Panc1 (cell line): ENCODE measurements around the gene SEC11A. TPM values are rescaled to one million over a fixed set of nuclear protein-coding genes. Genes with fewer than 3 reads are reported as not detected.
"Not testable (repeated sequence)": the region's sequence is repeated elsewhere in the genome, so short reads cannot be mapped to it uniquely, and the experiment has no call there.

ENCODE experiments used
- ATAC-seq: fragments of 200-7000 bp; cut with Tn5 transposase; 2 replicates; pipeline ENCODE4 v1.9.1; 2020; ENCODE audit warnings: mild to moderate bottlenecking, moderate library complexity
- BruUV-seq: library from RNA; stranded (reverse); fragments of 400-500 nt; replicated peaks from 2 replicates; lab custom pipeline; 2021; lab: Mats Ljungman, UMichigan
- CTCF ChIA-PET: fragments of 300-600 bp; sonication (Branson Sonifier 250); formaldehyde crosslinking; loops from one replicate; lab custom pipeline; 2022; ENCODE audit warnings: antibody characterized with exemption; lab: Charles Lee
- POLR2A ChIA-PET: fragments of 300-600 bp; sonication (Branson Sonifier 250); formaldehyde crosslinking; loops from one replicate; lab custom pipeline; 2022; ENCODE audit warnings: antibody characterized with exemption; lab: Charles Lee
- DNase-seq: peaks from one replicate; pipeline ENCODE4 v3.0.0-alpha.2; 2010; ENCODE audit warnings: low read depth, low spot score
- H3K27ac ChIP-seq: 2 replicates; pipeline ENCODE4 v1.5.1; 2011; ENCODE audit warnings: mild to moderate bottlenecking, low read length, inconsistent platforms
- H3K27me3 ChIP-seq: fragments of 200-500 bp; sonication (Bioruptor generic); 2 replicates; pipeline ENCODE4 v1.6.0; 2014; ENCODE audit warnings: low read length, inconsistent platforms; ENCODE audit not compliant: control insufficient read depth, insufficient read depth
- H3K36me3 ChIP-seq: fragments of 200-500 bp; sonication (Bioruptor generic); 2 replicates; pipeline ENCODE4 v1.5.1; 2014; ENCODE audit warnings: inconsistent platforms, mild to moderate bottlenecking, low read length, moderate library complexity; ENCODE audit not compliant: control insufficient read depth, insufficient read depth
- H3K4me1 ChIP-seq: 2 replicates; pipeline ENCODE4 v1.5.1; 2011; ENCODE audit warnings: inconsistent platforms, mild to moderate bottlenecking, low read length, moderate library complexity; ENCODE audit not compliant: control insufficient read depth, insufficient read depth
- H3K4me3 ChIP-seq, 2 experiments: 2 replicates each; pipeline ENCODE4 v1.5.1; 2011 to 2012; ENCODE audit warnings: low read depth in 2 of 2, low read length in 2 of 2, mild to moderate bottlenecking in 2 of 2, inconsistent platforms in 1 of 2, moderate library complexity in 1 of 2
- H3K9me3 ChIP-seq: fragments of 200-500 bp; sonication (Bioruptor generic); 2 replicates; pipeline ENCODE4 v1.5.1; 2014; ENCODE audit warnings: low read depth, mild to moderate bottlenecking, inconsistent platforms, low read length, moderate library complexity; ENCODE audit not compliant: control insufficient read depth, insufficient read depth
- CTCF ChIP-seq: fragments of 450-650 bp; IDR thresholded peaks from 2 replicates; pipeline ENCODE4 v1.5.1; 2017; ENCODE audit warnings: mild to moderate bottlenecking
- POLR2AphosphoS5 ChIP-seq: IDR thresholded peaks from 2 replicates; pipeline ENCODE4 v1.6.1; 2012; ENCODE audit warnings: mild to moderate bottlenecking, low read depth, low read length, moderate library complexity
- REST ChIP-seq, 2 experiments: IDR thresholded peaks; 2 replicates each; pipeline ENCODE4 v1.6.1; 2011 to 2012; ENCODE audit warnings: low read depth in 2 of 2, control low read depth in 1 of 2, low read length in 1 of 2, mild to moderate bottlenecking in 1 of 2, moderate library complexity in 1 of 2; ENCODE audit not compliant: insufficient read depth in 1 of 2
- SIN3A ChIP-seq: IDR thresholded peaks from 2 replicates; pipeline ENCODE4 v1.6.1; 2012; ENCODE audit warnings: low read depth, mild to moderate bottlenecking, low read length, moderate library complexity, borderline replicate concordance; ENCODE audit not compliant: insufficient read depth
- TCF7L2 ChIP-seq: IDR thresholded peaks from 2 replicates; pipeline ENCODE4 v1.6.1; 2011; ENCODE audit warnings: mild to moderate bottlenecking, low read depth, low read length, inconsistent platforms
- in situ Hi-C: cut with HindIII; loops from 2 replicates; pipeline ENCODE4 v1.10.0; 2016; ENCODE audit warnings: low sequenced_read_pairs, low pct_unique_long_range_greater_than_20kb
- intact Hi-C: fragments of 100-400 bp; cut with micrococcal nuclease; formaldehyde crosslinking; loops from one replicate; pipeline ENCODE4 v1.10.0; 2022; ENCODE audit not compliant: unreplicated experiment
- total RNA-seq: library from RNA; stranded (reverse); gene quantifications from one replicate; pipeline ENCODE4 v1.2.1, GENCODE V29; 2021; ENCODE audit not compliant: unreplicated experiment

SEC11A gene
- total RNA-seq, 1 experiment from 2014 or later, result 164 TPM

- POLR2A ChIA-PET, result interaction anchor here (0.7 kb wide), 1 partner anchor 284 kb away, joined by 8 read pairs; no protein-coding TSS in a partner anchor
- no TSS peak for BruUV-seq
- Histone ChIP-seq H3K9me3 (no peaks in the 10 kb centered on the region), H3K27me3 (no peaks in the 10 kb centered on the region), H3K27ac (0 out of 2 replicates have a peak overlapping the region, but pooled peaks have one; percentile 34), H3K36me3 (no peaks in the 10 kb centered on the region; the same call in 1 of the 2 replicates), H3K4me1 (peaks cover 30% of the 10 kb centered on the region), H3K4me3 (no peak overlapping the region)
- in situ Hi-C loops, result no loop called here
- CTCF ChIA-PET, result interaction anchor here (0.6 to 0.7 kb wide), 2 partner anchors 94 to 125 kb away, joined by 4 to 7 read pairs; partner anchors contain the start of gene NMB
- no peak for DNase-seq
- intact Hi-C loops, result no loop called here
- TF ChIP-seq SIN3A, result no peak
- no peak for TF ChIP-seq CTCF
- TF ChIP-seq POLR2AphosphoS5, result no peak
- no peak for TF ChIP-seq TCF7L2
- TF ChIP-seq REST (IDR thresholded peaks at IDR 0.05; ENCODE audit: insufficient read depth in 1 of 2, low read depth in 2 of 2, low read length in 1 of 2), result no peak
- no peak for ATAC-seq
These were observed 36.3 kb upstream of the SEC11A start for GRCh38 chr15:84752195-84752594.

GRCh38 chr15:84751721-84752120 lies 35.8 kb upstream of the SEC11A start:
- not testable (repeated sequence) for BruUV-seq, ATAC-seq

GRCh38 chr15:84750583-84751092 lies 34.7 kb upstream of the SEC11A start:
- Histone ChIP-seq H3K9me3 (no peaks in the 10 kb centered on the region), H3K4me3 (peak overlapping the region; percentile 89 to 100), H3K27ac (peak overlapping the region; percentile 94), H3K4me1 (peaks cover 31% of the 10 kb centered on the region), H3K27me3 (no peaks in the 10 kb centered on the region), H3K36me3 (no peaks in the 10 kb centered on the region; the same call in 1 of the 2 replicates)
- TF ChIP-seq CTCF (no peak), POLR2AphosphoS5 (no peak), SIN3A (no peak), TCF7L2 (no peak), REST (IDR thresholded peaks at IDR 0.05; ENCODE audit: insufficient read depth in 1 of 2, low read depth in 2 of 2, low read length in 1 of 2) (no peak)
- DNase-seq (no peak), ATAC-seq (no peak)
- ChIA-PET CTCF (no interaction called here), POLR2A (interaction anchor here (0.6 kb wide), 1 partner anchor 14 kb away, joined by 13 read pairs; no protein-coding TSS in a partner anchor)
- in situ Hi-C loops (no loop called here), intact Hi-C loops (no loop called here)
- no TSS peak for BruUV-seq

More at GRCh38 chr15:84751721-84752120, 35.8 kb upstream of the SEC11A start:
- in situ Hi-C loops, intact Hi-C loops, H3K4me3 ChIP-seq, DNase-seq, H3K36me3 ChIP-seq, H3K27me3 ChIP-seq, H3K9me3 ChIP-seq, H3K27ac ChIP-seq: not testable (repeated sequence)
- peaks cover 31% of the 10 kb centered on the region for H3K4me1 ChIP-seq
- ChIA-PET POLR2A (interaction anchor here (0.7 kb wide), 1 partner anchor 285 kb away, joined by 8 read pairs; no protein-coding TSS in a partner anchor), CTCF (interaction anchor here (0.6 kb wide), 1 partner anchor 25 kb away, joined by 5 read pairs; no protein-coding TSS in a partner anchor)
